Measurements from ENCODE around the gene TSEN34. TPM values are rescaled to one million over a fixed set of nuclear protein-coding genes. Genes with fewer than 3 reads are reported as not detected.

The TSEN34 gene
- total RNA-seq, 1 experiment from 2014 or later = 32.0 TPM

GRCh38 chr19:54160854-54161253 lies 30.3 kb upstream of the TSEN34 start:
- Mint-ChIP-seq H3K27me3 (ENCODE audit: low read depth) (peaks cover 36% of the 10 kb centered on the region), H3K27ac (peak overlapping the region; percentile 99), H3K4me1 (peaks cover 36% of the 10 kb centered on the region), H3K4me3 (peak overlapping the region; percentile 100), H3K36me3 (peaks cover 11% of the 10 kb centered on the region), H3K9me3 (no peaks in the 10 kb centered on the region)
- no peak for ATAC-seq
- no peak for DNase-seq (ENCODE audit: low spot score)
- POLR2A ChIA-PET = interaction anchor here (2.2 kb wide), 1 partner anchor 24 kb away, joined by 10 read pairs; the partner anchor contains the start of gene CNOT3
- TF ChIP-seq ZNF512 (CRISPR knock-in tag; IDR thresholded peaks at IDR 0.05; ENCODE audit: borderline replicate concordance) (no peak), ATF1 (CRISPR knock-in tag; IDR thresholded peaks at IDR 0.05) (no peak), E2F5 (CRISPR knock-in tag; IDR thresholded peaks at IDR 0.05) (no peak), JUN (CRISPR knock-in tag; IDR thresholded peaks at IDR 0.05) (no peak), ZNF232 (CRISPR knock-in tag; IDR thresholded peaks at IDR 0.05) (no peak)
- CTCF ChIA-PET = interaction anchor here (0.8 to 1.9 kb wide), 4 partner anchors 24 to 202 kb away, joined by 3 to 5 read pairs (median 4); no protein-coding TSS in a partner anchor

- Mint-ChIP-seq H3K27me3 (ENCODE audit: low read depth) (peaks cover 43% of the 10 kb centered on the region), H3K27ac (peak overlapping the region; percentile 95), H3K4me1 (peaks cover 36% of the 10 kb centered on the region), H3K36me3 (0 out of 2 replicates have a peak, but pooled peaks cover 2% of the 10 kb centered on the region), H3K9me3 (no peaks in the 10 kb centered on the region), H3K4me3 (peak overlapping the region; percentile 100)
- DNase-seq (ENCODE audit: low spot score) (peak; percentile 87), ATAC-seq (peak; percentile 13)
- CTCF ChIA-PET = interaction anchor here (0.6 kb wide), 1 partner anchor 11 kb away, joined by 3 read pairs; the partner anchor contains the start of gene TMC4
- TF ChIP-seq SP1 (CRISPR knock-in tag; conservative IDR thresholded peaks at IDR 0.05) (peak; percentile 61; the same call in 1 of the 2 replicates), RELA (CRISPR knock-in tag; IDR thresholded peaks at IDR 0.05; ENCODE audit: borderline replicate concordance) (no peak)
- POLR2A ChIA-PET = no interaction called here
These were observed 28.8 kb upstream of the TSEN34 start for GRCh38 chr19:54162241-54162805.

GRCh38 chr19:54162884-54163283 lies 28.2 kb upstream of the TSEN34 start:
- POLR2A ChIA-PET = interaction anchor here (1.4 kb wide), 1 partner anchor 10 kb away, joined by 4 read pairs; the partner anchor contains the start of gene TMC4
- DNase-seq (ENCODE audit: low spot score) (no peak), ATAC-seq (no peak)
- no peaks in the 10 kb centered on the region for H3K9me3 Mint-ChIP-seq
- H3K4me3 Mint-ChIP-seq = peak overlapping the region; percentile 100
- CTCF ChIA-PET = interaction anchor here (0.6 to 2.9 kb wide), 2 partner anchors 10 to 26 kb away, joined by 3 to 14 read pairs; partner anchors contain the start of genes MBOAT7 and TMC4
- H3K27me3 Mint-ChIP-seq (ENCODE audit: low read depth) = peaks cover 43% of the 10 kb centered on the region
- H3K27ac Mint-ChIP-seq = no peak overlapping the region
- TF ChIP-seq MLX (CRISPR knock-in tag; IDR thresholded peaks at IDR 0.05) (no peak), ERG (CRISPR knock-in tag; IDR thresholded peaks at IDR 0.05) (no peak), FOXJ3 (CRISPR knock-in tag; IDR thresholded peaks at IDR 0.05; ENCODE audit: borderline replicate concordance) (no peak)
- H3K4me1 Mint-ChIP-seq = peaks cover 36% of the 10 kb centered on the region
- H3K36me3 Mint-ChIP-seq = 0 out of 2 replicates have a peak, but pooled peaks cover 2% of the 10 kb centered on the region

- peak overlapping the region; percentile 78 for H3K4me3 Mint-ChIP-seq
- no peaks in the 10 kb centered on the region for H3K9me3 Mint-ChIP-seq
- ATAC-seq (peak; percentile 66), DNase-seq (ENCODE audit: low spot score) (peak; percentile 98)
- H3K36me3 Mint-ChIP-seq = no peaks in the 10 kb centered on the region
- peaks cover 43% of the 10 kb centered on the region for H3K27me3 Mint-ChIP-seq (ENCODE audit: low read depth)
- ChIA-PET POLR2A (interaction anchor here (0.6 to 0.9 kb wide), 5 partner anchors 9 to 226 kb away, joined by 3 to 7 read pairs (median 5); partner anchors contain the start of genes MBOAT7 and TMC4), CTCF (interaction anchor here (0.5 to 2.9 kb wide), 12 partner anchors 9 to 240 kb away, joined by 3 to 14 read pairs (median 4); partner anchors contain the start of genes CNOT3, MBOAT7 and TMC4)
- no peak overlapping the region for H3K27ac Mint-ChIP-seq
- peaks cover 27% of the 10 kb centered on the region for H3K4me1 Mint-ChIP-seq
- TF ChIP-seq USF2 (CRISPR knock-in tag; IDR thresholded peaks at IDR 0.05) (no peak), MYBL2 (CRISPR knock-in tag; IDR thresholded peaks at IDR 0.05) (no peak), PRDM15 (CRISPR knock-in tag; IDR thresholded peaks at IDR 0.05) (peak; percentile 89), ZNF671 (CRISPR knock-in tag; IDR thresholded peaks at IDR 0.05) (no peak)
These were observed 26.6 kb upstream of the TSEN34 start for GRCh38 chr19:54164369-54165068.
